Measurements from ENCODE around the gene TRMT2A.

TRMT2A gene

DNA sequence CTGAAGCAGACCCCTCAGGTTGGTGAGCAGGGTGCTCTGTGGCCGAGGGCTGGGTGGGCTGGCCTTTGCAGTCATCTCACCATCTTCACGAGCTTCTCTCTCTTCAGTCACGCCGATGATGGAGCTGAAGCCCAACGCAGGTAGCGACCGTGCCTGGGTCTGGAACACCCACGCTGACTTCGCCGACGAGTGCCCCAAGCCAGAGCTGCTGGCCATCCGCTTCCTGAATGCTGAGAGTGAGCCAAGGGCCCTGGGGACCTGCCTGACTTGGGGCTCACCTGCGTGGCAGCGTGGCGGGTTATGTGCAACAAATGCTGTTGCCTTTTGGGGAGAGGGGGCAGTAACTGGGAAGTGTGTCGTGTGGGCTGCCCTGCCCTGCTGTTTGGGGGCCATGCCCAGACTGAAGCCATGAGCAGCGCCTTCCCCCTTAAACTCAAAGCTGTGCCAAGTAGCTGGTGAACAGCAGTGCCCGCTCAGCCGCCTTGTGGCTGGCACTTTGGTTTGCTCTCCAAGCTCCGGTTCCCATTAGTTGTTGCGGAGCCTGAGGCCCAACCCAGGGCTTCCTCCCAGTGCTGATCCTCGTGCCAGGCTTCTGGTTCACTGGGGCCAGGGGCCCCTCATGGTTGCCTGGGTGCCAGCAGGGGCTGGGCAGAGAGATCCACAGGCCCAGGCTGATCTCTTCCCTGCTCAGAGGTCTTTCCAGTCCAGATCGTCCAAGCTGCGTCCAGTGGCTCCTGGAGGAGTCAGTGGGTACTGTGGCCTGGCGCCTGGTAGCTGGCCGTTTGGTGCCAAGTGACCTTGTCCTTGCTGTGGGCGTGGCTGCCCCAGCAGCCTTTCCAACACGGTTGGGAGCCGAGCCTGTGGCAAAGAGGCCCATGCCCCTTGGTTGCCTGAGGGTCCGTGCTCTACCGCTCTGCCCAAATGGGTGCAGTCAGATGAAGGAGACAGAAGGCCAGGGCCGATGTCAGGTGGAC, 8.5 kb upstream of the TRMT2A start:
- ChIA-PET CTCF (interaction anchor here (1.3 kb wide), 1 partner anchor 8 kb away, joined by 3 read pairs; no protein-coding TSS in a partner anchor), POLR2A (interaction anchor here (1.0 to 1.2 kb wide), 2 partner anchors 8 to 9 kb away, joined by 3 read pairs; partner anchors contain the start of gene TRMT2A)
- no peak overlapping the region for H3K27ac ChIP-seq (ENCODE audit: extremely low read depth, low read depth, low read length)
- no peaks in the 10 kb centered on the region for H3K9me3 ChIP-seq (ENCODE audit: control insufficient read depth, insufficient read depth, low read depth, low read length)
- TF ChIP-seq KLF9 (tag by site-specific recombination; IDR thresholded peaks at IDR 0.05; ENCODE audit: low read depth) = peak; percentile 16; the same call in 1 of the 2 replicates
- TF ChIP-seq, protein P1, sequence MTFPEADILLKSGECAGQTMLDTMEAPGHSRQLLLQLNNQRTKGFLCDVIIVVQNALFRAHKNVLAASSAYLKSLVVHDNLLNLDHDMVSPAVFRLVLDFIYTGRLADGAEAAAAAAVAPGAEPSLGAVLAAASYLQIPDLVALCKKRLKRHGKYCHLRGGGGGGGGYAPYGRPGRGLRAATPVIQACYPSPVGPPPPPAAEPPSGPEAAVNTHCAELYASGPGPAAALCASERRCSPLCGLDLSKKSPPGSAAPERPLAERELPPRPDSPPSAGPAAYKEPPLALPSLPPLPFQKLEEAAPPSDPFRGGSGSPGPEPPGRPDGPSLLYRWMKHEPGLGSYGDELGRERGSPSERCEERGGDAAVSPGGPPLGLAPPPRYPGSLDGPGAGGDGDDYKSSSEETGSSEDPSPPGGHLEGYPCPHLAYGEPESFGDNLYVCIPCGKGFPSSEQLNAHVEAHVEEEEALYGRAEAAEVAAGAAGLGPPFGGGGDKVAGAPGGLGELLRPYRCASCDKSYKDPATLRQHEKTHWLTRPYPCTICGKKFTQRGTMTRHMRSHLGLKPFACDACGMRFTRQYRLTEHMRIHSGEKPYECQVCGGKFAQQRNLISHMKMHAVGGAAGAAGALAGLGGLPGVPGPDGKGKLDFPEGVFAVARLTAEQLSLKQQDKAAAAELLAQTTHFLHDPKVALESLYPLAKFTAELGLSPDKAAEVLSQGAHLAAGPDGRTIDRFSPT (tag by site-specific recombination; IDR thresholded peaks at IDR 0.05) = peak; percentile 51; the same call in 1 of the 2 replicates
- TF ChIP-seq ZNF623 (tag by site-specific recombination; IDR thresholded peaks at IDR 0.05) = no peak
- H3K4me1 ChIP-seq (ENCODE audit: control insufficient read depth, insufficient read depth, low read length) = no peaks in the 10 kb centered on the region
- H3K4me3 ChIP-seq (ENCODE audit: low read depth, low read length) = no peak overlapping the region
- peaks cover 26 to 78% of the 10 kb centered on the region in 2 experiments; a peak in 2 of 3 replicates for H3K36me3 ChIP-seq (ENCODE audit: control insufficient read depth in 2 of 2, insufficient read depth in 1 of 2, low read length in 2 of 2)

DNA sequence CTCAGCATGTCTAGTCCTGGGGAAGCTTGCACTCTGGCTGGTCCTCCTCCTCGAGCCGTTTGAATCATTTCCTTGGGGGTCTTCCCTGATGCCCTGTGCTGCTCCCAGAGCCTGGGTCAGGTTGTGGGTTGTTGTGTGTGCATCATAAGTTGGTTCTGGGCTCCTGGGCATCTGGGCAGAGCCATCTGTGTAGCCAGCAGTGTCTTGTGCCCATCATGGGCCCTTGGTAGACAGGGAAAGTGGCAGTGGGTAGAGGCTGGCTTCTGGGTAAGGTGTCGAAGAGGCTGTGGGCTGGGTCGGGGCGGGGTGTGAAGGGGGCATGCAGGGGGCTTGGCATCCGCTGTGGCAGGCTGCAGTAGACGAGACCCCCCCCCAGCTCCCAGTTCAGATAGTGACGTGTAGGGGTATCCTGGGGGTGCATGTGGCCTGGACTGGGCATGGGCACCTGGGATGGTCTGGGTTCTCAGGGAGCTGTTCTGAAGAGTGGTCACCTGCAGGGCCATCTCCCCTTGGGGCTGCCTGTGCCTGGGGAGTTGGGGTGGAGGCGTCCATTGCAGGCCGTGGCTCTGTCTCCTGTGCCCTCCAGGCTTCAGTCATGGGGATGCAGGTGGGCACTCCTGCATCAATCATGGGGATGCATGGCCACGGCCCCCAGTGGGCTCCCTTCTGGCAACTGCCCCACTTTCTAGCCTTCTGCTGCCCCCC, 7.2 kb upstream of the TRMT2A start:
- TF ChIP-seq GLIS2 (tag by site-specific recombination; IDR thresholded peaks at IDR 0.05) (0 out of 2 replicates have a peak, but pooled peaks have one; percentile 17), ZNF324 (tag by site-specific recombination; IDR thresholded peaks at IDR 0.05) (no peak), ZNF416 (tag by site-specific recombination; IDR thresholded peaks at IDR 0.05) (no peak), ZBTB21 (tag by site-specific recombination; IDR thresholded peaks at IDR 0.05) (no peak)
- ChIA-PET CTCF (no interaction called here), POLR2A (interaction anchor here (1.1 kb wide), 1 partner anchor 43 kb away, joined by 3 read pairs; no protein-coding TSS in a partner anchor)
- H3K4me3 ChIP-seq (ENCODE audit: low read depth, low read length) = no peak overlapping the region
- H3K36me3 ChIP-seq (ENCODE audit: control insufficient read depth in 2 of 2, insufficient read depth in 1 of 2, low read length in 2 of 2) = peaks cover 33 to 91% of the 10 kb centered on the region in 2 experiments
- no peak overlapping the region for H3K27ac ChIP-seq (ENCODE audit: extremely low read depth, low read depth, low read length)
- H3K4me1 ChIP-seq (ENCODE audit: control insufficient read depth, insufficient read depth, low read length) = no peaks in the 10 kb centered on the region
- H3K9me3 ChIP-seq (ENCODE audit: control insufficient read depth, insufficient read depth, low read depth, low read length) = no peaks in the 10 kb centered on the region

- ChIA-PET CTCF (no interaction called here), POLR2A (interaction anchor here (1.1 kb wide), 1 partner anchor 42 kb away, joined by 3 read pairs; no protein-coding TSS in a partner anchor)
- Histone ChIP-seq H3K4me3 (ENCODE audit: low read depth, low read length) (no peak overlapping the region), H3K9me3 (ENCODE audit: control insufficient read depth, insufficient read depth, low read depth, low read length) (no peaks in the 10 kb centered on the region), H3K36me3 (ENCODE audit: control insufficient read depth in 2 of 2, insufficient read depth in 1 of 2, low read length in 2 of 2) (peaks cover 34 to 98% of the 10 kb centered on the region in 2 experiments), H3K4me1 (ENCODE audit: control insufficient read depth, insufficient read depth, low read length) (no peaks in the 10 kb centered on the region), H3K27ac (ENCODE audit: extremely low read depth, low read depth, low read length) (no peak overlapping the region)
- TF ChIP-seq ZBTB10 (tag by site-specific recombination; IDR thresholded peaks at IDR 0.05) = peak; percentile 12; the same call in 1 of the 2 replicates
- no peak for TF ChIP-seq ZNF580 (tag by site-specific recombination; IDR thresholded peaks at IDR 0.05)
Measured at GRCh38 chr22:20123366-20124082, 6.5 kb upstream of the TRMT2A start.

Measured in HEK293 (cell line).